HEK293 (cell line): ENCODE measurements around the gene ZKSCAN1.
A peak's percentile ranks its signal among the peaks of the same experiment; 100 is the strongest.

ENCODE experiments used
- CTCF ChIA-PET: fragments of 350-600 bp; formaldehyde crosslinking; extraction: SDS; loops from one replicate; lab custom pipeline; 2021; ENCODE audit warnings: antibody characterized with exemption; lab: Yijun Ruan, JAX
- POLR2A ChIA-PET: fragments of 300-600 bp; formaldehyde crosslinking; extraction: SDS; loops from one replicate; lab custom pipeline; 2020; ENCODE audit warnings: antibody characterized with exemption, inconsistent platforms; lab: Yijun Ruan, JAX
- H3K27ac ChIP-seq: fragments of 200-500 bp; sonication (Bioruptor generic); 2 replicates; pipeline ENCODE4 v1.5.1; 2014; ENCODE audit warnings: low read depth, low read length, control low read depth, inconsistent platforms; ENCODE audit errors: extremely low read depth
- H3K36me3 ChIP-seq, 2 experiments: fragments of 200-500 bp in 1 of 2; sonication (Bioruptor generic) in 1 of 2; 1 replicate in 1 of 2; 2 replicates in 1 of 2; pipeline ENCODE4 v1.5.1; 2014 to 2017; ENCODE audit warnings: inconsistent platforms in 2 of 2, low read length in 2 of 2; ENCODE audit not compliant: control insufficient read depth in 2 of 2, insufficient read depth in 1 of 2
- H3K4me1 ChIP-seq: fragments of 200-500 bp; sonication (Bioruptor generic); 2 replicates; pipeline ENCODE4 v1.5.1; 2014; ENCODE audit warnings: mild to moderate bottlenecking, low read length, inconsistent platforms; ENCODE audit not compliant: control insufficient read depth, insufficient read depth
- H3K4me3 ChIP-seq: 2 replicates; pipeline ENCODE4 v1.5.1; 2011; ENCODE audit warnings: low read depth, mild to moderate bottlenecking, control low read depth, low read length, moderate library complexity
- H3K9me3 ChIP-seq: fragments of 200-500 bp; sonication (Bioruptor generic); 2 replicates; pipeline ENCODE4 v1.5.1; 2014; ENCODE audit warnings: low read depth, low read length, inconsistent platforms; ENCODE audit not compliant: control insufficient read depth, insufficient read depth
- BCL11A ChIP-seq: fragments of 450-650 bp; formaldehyde crosslinking; IDR thresholded peaks from 2 replicates; pipeline ENCODE4 v1.5.1; 2016; ENCODE audit warnings: low read depth, missing biosample characterization, missing genetic modification characterization
- GFI1B ChIP-seq: fragments of 450-650 bp; formaldehyde crosslinking; IDR thresholded peaks from 2 replicates; pipeline ENCODE4 v1.5.1; 2016; ENCODE audit warnings: missing biosample characterization, missing genetic modification characterization
- ZBTB17 ChIP-seq: fragments of 450-650 bp; formaldehyde crosslinking; IDR thresholded peaks from 2 replicates; pipeline ENCODE4 v1.5.1; 2016; ENCODE audit warnings: missing biosample characterization, missing genetic modification characterization
- ZFHX2 ChIP-seq: fragments of 450-650 bp; formaldehyde crosslinking; conservative IDR thresholded peaks from 2 replicates; pipeline ENCODE4 v1.5.1; 2016; ENCODE audit warnings: missing biosample characterization, missing genetic modification characterization
- ZIC2 ChIP-seq: fragments of 450-650 bp; formaldehyde crosslinking; IDR thresholded peaks from 2 replicates; pipeline ENCODE4 v1.5.1; 2016; ENCODE audit warnings: missing biosample characterization, missing genetic modification characterization
- ZNF155 ChIP-seq: fragments of 450-650 bp; formaldehyde crosslinking; IDR thresholded peaks from 2 replicates; pipeline ENCODE4 v1.5.1; 2016; ENCODE audit warnings: missing biosample characterization, missing genetic modification characterization
- ZNF157 ChIP-seq: fragments of 450-650 bp; formaldehyde crosslinking; IDR thresholded peaks from 2 replicates; pipeline ENCODE4 v1.5.1; 2016; ENCODE audit warnings: missing biosample characterization, missing genetic modification characterization
- ZNF16 ChIP-seq: fragments of 450-650 bp; formaldehyde crosslinking; IDR thresholded peaks from 2 replicates; pipeline ENCODE4 v1.5.1; 2016; ENCODE audit warnings: low read depth, missing biosample characterization, missing genetic modification characterization
- ZNF2 ChIP-seq: fragments of 450-650 bp; formaldehyde crosslinking; IDR thresholded peaks from 2 replicates; pipeline ENCODE4 v1.5.1; 2016; ENCODE audit warnings: missing biosample characterization, missing genetic modification characterization
- ZNF350 ChIP-seq: fragments of 450-650 bp; formaldehyde crosslinking; IDR thresholded peaks from 2 replicates; pipeline ENCODE4 v1.5.0; 2017; ENCODE audit warnings: missing biosample characterization, mild to moderate bottlenecking, missing genetic modification characterization
- ZNF521 ChIP-seq: fragments of 450-650 bp; formaldehyde crosslinking; IDR thresholded peaks from 2 replicates; pipeline ENCODE4 v1.5.1; 2017; ENCODE audit warnings: missing biosample characterization, mild to moderate bottlenecking, missing genetic modification characterization
- ZNF530 ChIP-seq: fragments of 450-650 bp; formaldehyde crosslinking; IDR thresholded peaks from 2 replicates; pipeline ENCODE4 v1.5.1; 2016; ENCODE audit warnings: low read depth, missing biosample characterization, missing genetic modification characterization
- ZNF600 ChIP-seq: fragments of 450-650 bp; formaldehyde crosslinking; IDR thresholded peaks from 2 replicates; pipeline ENCODE4 v1.5.1; 2016; ENCODE audit warnings: missing biosample characterization, missing genetic modification characterization
- ZNF623 ChIP-seq: fragments of 450-650 bp; formaldehyde crosslinking; IDR thresholded peaks from 2 replicates; pipeline ENCODE4 v1.5.1; 2016; ENCODE audit warnings: missing biosample characterization, missing genetic modification characterization
- ZNF654 ChIP-seq: fragments of 450-650 bp; formaldehyde crosslinking; IDR thresholded peaks from 2 replicates; pipeline ENCODE4 v1.5.1; 2016; ENCODE audit warnings: low read depth, missing biosample characterization, missing genetic modification characterization
- ZNF660 ChIP-seq: fragments of 450-650 bp; IDR thresholded peaks from 2 replicates; pipeline ENCODE4 v1.5.1; 2018; ENCODE audit warnings: missing biosample characterization, mild to moderate bottlenecking, missing genetic modification characterization
- ZNF701 ChIP-seq: fragments of 450-650 bp; formaldehyde crosslinking; IDR thresholded peaks from 2 replicates; pipeline ENCODE4 v1.5.1; 2016; ENCODE audit warnings: missing biosample characterization, missing genetic modification characterization
- ZSCAN23 ChIP-seq: fragments of 450-650 bp; formaldehyde crosslinking; IDR thresholded peaks from 2 replicates; pipeline ENCODE4 v1.5.1; 2016; ENCODE audit warnings: missing biosample characterization, missing genetic modification characterization
- TF ChIP-seq, protein P1 (sequence below): fragments of 450-650 bp; formaldehyde crosslinking; IDR thresholded peaks from 2 replicates; pipeline ENCODE4 v1.5.1; 2016; ENCODE audit warnings: missing biosample characterization, missing genetic modification characterization
- TF ChIP-seq, protein P2 (sequence below): fragments of 450-650 bp; formaldehyde crosslinking; IDR thresholded peaks from 2 replicates; pipeline ENCODE4 v1.5.1; 2016; ENCODE audit warnings: missing biosample characterization, missing genetic modification characterization
- TF ChIP-seq, protein P3 (sequence below): fragments of 450-650 bp; formaldehyde crosslinking; IDR thresholded peaks from 2 replicates; pipeline ENCODE4 v1.5.1; 2016; ENCODE audit warnings: missing biosample characterization, missing genetic modification characterization, borderline replicate concordance
- TF ChIP-seq, protein P4 (sequence below): fragments of 450-650 bp; formaldehyde crosslinking; IDR thresholded peaks from 2 replicates; pipeline ENCODE4 v1.5.1; 2017; ENCODE audit warnings: missing biosample characterization, missing genetic modification characterization
- TF ChIP-seq, protein P5 (sequence below): fragments of 450-650 bp; formaldehyde crosslinking; IDR thresholded peaks from 2 replicates; pipeline ENCODE4 v1.5.1; 2016; ENCODE audit warnings: missing biosample characterization, missing genetic modification characterization

ZKSCAN1 gene

DNA sequence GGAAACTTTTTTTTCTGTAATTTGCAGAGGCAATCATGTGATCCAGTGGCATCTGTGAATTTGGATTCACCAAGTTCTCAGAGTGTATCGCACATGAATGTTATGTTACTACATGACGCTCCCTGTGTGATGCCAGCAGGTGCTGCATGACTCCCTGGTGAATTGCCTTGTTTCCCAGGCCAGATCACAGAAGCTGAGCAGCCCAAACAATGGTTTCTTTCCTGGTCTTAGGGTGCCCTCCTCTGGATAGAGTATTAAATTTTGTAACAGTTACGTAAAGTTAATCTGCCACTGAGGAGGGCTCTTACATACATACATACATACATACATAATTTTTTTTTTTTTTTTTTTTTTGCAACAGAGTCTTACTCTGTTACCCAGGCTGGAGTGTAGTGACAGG is 37.8 kb downstream of the ZKSCAN1 start:
- H3K9me3 ChIP-seq = no peaks in the 10 kb centered on the region
- peak; percentile 55 for TF ChIP-seq ZNF654
- TF ChIP-seq ZBTB17 (tag by site-specific recombination) = peak; percentile 53; the same call in 1 of the 2 replicates
- 0 out of 2 replicates have a peak, but pooled peaks have one; percentile 41 for TF ChIP-seq ZNF660 (tag by site-specific recombination)
- TF ChIP-seq, protein P1, sequence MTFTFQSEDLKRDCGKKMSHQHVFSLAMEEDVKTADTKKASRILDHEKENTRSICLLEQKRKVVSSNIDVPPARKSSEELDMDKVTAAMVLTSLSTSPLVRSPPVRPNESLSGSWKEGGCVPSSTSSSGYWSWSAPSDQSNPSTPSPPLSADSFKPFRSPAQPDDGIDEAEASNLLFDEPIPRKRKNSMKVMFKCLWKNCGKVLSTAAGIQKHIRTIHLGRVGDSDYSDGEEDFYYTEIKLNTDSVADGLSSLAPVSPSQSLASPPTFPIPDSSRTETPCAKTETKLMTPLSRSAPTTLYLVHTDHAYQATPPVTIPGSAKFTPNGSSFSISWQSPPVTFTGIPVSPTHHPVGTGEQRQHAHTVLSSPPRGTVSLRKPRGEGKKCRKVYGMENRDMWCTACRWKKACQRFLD (tag by site-specific recombination) = no peak
- TF ChIP-seq ZIC2 (tag by site-specific recombination) = peak; percentile 38; the same call in 1 of the 2 replicates
- TF ChIP-seq, protein P2, sequence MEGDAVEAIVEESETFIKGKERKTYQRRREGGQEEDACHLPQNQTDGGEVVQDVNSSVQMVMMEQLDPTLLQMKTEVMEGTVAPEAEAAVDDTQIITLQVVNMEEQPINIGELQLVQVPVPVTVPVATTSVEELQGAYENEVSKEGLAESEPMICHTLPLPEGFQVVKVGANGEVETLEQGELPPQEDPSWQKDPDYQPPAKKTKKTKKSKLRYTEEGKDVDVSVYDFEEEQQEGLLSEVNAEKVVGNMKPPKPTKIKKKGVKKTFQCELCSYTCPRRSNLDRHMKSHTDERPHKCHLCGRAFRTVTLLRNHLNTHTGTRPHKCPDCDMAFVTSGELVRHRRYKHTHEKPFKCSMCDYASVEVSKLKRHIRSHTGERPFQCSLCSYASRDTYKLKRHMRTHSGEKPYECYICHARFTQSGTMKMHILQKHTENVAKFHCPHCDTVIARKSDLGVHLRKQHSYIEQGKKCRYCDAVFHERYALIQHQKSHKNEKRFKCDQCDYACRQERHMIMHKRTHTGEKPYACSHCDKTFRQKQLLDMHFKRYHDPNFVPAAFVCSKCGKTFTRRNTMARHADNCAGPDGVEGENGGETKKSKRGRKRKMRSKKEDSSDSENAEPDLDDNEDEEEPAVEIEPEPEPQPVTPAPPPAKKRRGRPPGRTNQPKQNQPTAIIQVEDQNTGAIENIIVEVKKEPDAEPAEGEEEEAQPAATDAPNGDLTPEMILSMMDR (tag by site-specific recombination) = peak; percentile 25; the same call in 1 of the 2 replicates
- no peak for TF ChIP-seq BCL11A (tag by site-specific recombination)
- TF ChIP-seq ZNF600 = peak; percentile 70
- CTCF ChIA-PET = interaction anchor here (0.6 to 2.7 kb wide), 10 partner anchors 11 to 421 kb away, joined by 3 to 23 read pairs (median 4); no protein-coding TSS in a partner anchor
- peaks cover 13 to 19% of the 10 kb centered on the region in 2 experiments for H3K36me3 ChIP-seq
- H3K27ac ChIP-seq = no peak overlapping the region
- peaks cover 3% of the 10 kb centered on the region; the same call in 1 of the 2 replicates for H3K4me1 ChIP-seq
- POLR2A ChIA-PET = interaction anchor here (0.6 kb wide), 1 partner anchor 29 kb away, joined by 4 read pairs; no protein-coding TSS in a partner anchor
- no peak overlapping the region for H3K4me3 ChIP-seq

DNA sequence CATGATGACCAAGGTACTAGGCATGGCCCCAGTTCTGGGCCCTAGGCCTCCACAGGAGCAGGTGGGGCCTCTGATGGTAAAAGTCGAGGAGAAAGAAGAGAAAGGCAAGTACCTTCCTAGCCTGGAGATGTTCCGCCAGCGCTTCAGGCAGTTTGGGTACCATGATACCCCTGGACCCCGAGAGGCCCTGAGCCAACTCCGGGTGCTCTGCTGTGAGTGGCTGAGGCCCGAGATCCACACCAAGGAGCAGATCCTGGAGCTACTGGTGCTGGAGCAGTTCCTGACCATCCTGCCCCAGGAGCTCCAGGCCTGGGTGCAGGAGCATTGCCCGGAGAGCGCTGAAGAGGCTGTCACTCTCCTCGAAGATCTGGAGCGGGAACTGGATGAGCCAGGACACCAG is 41.6 kb downstream of the ZKSCAN1 start:
- no peak overlapping the region for H3K4me3 ChIP-seq
- no peak overlapping the region for H3K27ac ChIP-seq
- H3K9me3 ChIP-seq = no peaks in the 10 kb centered on the region
- TF ChIP-seq ZFHX2 (tag by site-specific recombination) = no peak
- CTCF ChIA-PET = no interaction called here
- POLR2A ChIA-PET = no interaction called here
- no peaks in the 10 kb centered on the region for H3K4me1 ChIP-seq
- H3K36me3 ChIP-seq = peaks cover 28 to 36% of the 10 kb centered on the region in 2 experiments

DNA sequence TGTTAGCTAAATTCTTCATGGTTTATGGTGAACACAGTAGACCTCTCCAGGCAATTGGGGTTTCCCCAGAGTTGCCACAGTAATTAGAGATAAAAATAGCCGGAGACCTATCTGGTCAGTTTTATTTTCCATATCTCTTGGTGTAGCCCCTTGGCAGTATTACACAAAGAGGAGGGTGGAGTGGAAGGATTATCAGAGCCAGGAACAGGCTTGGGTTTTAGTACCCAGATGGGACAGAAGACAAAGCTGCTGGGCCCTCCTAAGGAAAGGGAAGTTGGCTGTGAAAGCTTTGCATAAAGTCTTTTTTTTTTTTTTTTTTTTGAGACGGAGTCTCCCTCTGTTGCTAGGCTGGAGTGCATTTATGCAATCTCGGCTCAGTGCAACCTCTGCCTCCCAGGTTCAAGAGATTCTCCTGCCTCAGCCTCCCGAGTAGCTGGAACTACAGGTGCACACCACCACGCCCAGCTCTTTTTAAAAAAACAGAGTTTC is 43.9 kb downstream of the ZKSCAN1 start:
- Histone ChIP-seq H3K4me1 (no peaks in the 10 kb centered on the region), H3K27ac (no peak overlapping the region), H3K4me3 (no peak overlapping the region), H3K36me3 (peaks cover 45 to 47% of the 10 kb centered on the region in 2 experiments), H3K9me3 (no peaks in the 10 kb centered on the region)
- ChIA-PET CTCF (interaction anchor here (0.6 kb wide), 1 partner anchor 23 kb away, joined by 3 read pairs; no protein-coding TSS in a partner anchor), POLR2A (no interaction called here)
- no peak for TF ChIP-seq ZNF521 (tag by site-specific recombination)
- no peak for TF ChIP-seq ZNF155 (tag by site-specific recombination)
- no peak for TF ChIP-seq ZSCAN23
- TF ChIP-seq GFI1B (tag by site-specific recombination) = no peak
- no peak for TF ChIP-seq ZNF157
- no peak for TF ChIP-seq ZNF623
- TF ChIP-seq BCL11A (tag by site-specific recombination) = no peak
- no peak for TF ChIP-seq ZNF2 (tag by site-specific recombination)
- TF ChIP-seq, protein P3, sequence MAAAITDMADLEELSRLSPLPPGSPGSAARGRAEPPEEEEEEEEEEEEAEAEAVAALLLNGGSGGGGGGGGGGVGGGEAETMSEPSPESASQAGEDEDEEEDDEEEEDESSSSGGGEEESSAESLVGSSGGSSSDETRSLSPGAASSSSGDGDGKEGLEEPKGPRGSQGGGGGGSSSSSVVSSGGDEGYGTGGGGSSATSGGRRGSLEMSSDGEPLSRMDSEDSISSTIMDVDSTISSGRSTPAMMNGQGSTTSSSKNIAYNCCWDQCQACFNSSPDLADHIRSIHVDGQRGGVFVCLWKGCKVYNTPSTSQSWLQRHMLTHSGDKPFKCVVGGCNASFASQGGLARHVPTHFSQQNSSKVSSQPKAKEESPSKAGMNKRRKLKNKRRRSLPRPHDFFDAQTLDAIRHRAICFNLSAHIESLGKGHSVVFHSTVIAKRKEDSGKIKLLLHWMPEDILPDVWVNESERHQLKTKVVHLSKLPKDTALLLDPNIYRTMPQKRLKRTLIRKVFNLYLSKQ (tag by site-specific recombination) = no peak
- TF ChIP-seq, protein P4, sequence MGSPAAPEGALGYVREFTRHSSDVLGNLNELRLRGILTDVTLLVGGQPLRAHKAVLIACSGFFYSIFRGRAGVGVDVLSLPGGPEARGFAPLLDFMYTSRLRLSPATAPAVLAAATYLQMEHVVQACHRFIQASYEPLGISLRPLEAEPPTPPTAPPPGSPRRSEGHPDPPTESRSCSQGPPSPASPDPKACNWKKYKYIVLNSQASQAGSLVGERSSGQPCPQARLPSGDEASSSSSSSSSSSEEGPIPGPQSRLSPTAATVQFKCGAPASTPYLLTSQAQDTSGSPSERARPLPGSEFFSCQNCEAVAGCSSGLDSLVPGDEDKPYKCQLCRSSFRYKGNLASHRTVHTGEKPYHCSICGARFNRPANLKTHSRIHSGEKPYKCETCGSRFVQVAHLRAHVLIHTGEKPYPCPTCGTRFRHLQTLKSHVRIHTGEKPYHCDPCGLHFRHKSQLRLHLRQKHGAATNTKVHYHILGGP (tag by site-specific recombination) = no peak
- TF ChIP-seq ZNF530 (tag by site-specific recombination) = no peak
- TF ChIP-seq, protein P5, sequence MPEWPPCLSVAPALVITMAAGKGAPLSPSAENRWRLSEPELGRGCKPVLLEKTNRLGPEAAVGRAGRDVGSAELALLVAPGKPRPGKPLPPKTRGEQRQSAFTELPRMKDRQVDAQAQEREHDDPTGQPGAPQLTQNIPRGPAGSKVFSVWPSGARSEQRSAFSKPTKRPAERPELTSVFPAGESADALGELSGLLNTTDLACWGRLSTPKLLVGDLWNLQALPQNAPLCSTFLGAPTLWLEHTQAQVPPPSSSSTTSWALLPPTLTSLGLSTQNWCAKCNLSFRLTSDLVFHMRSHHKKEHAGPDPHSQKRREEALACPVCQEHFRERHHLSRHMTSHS (tag by site-specific recombination) = no peak
- TF ChIP-seq ZNF701 (tag by site-specific recombination) = no peak
- TF ChIP-seq ZNF350 (tag by site-specific recombination) = no peak
- TF ChIP-seq ZNF16 (tag by site-specific recombination) = no peak
